ENCODE data around the gene ADGB. TPM values are rescaled to one million over a fixed set of nuclear protein-coding genes. Genes with fewer than 3 reads are reported as not detected.
"Not testable (repeated sequence)": the region's sequence is repeated elsewhere in the genome, so short reads cannot be mapped to it uniquely, and the experiment has no call there.

ADGB gene
- total RNA-seq, 1 donor from 2014 or later: not detected

GRCh38 chr6:146850238-146850896, 251.6 kb downstream of the ADGB start:
- no peak for DNase-seq (ENCODE audit: extremely low spot score, unreplicated experiment)
- peaks cover 10% of the 10 kb centered on the region for H3K9me3 Mint-ChIP-seq (ENCODE audit: unreplicated experiment)
- TF ChIP-seq, protein P1, sequence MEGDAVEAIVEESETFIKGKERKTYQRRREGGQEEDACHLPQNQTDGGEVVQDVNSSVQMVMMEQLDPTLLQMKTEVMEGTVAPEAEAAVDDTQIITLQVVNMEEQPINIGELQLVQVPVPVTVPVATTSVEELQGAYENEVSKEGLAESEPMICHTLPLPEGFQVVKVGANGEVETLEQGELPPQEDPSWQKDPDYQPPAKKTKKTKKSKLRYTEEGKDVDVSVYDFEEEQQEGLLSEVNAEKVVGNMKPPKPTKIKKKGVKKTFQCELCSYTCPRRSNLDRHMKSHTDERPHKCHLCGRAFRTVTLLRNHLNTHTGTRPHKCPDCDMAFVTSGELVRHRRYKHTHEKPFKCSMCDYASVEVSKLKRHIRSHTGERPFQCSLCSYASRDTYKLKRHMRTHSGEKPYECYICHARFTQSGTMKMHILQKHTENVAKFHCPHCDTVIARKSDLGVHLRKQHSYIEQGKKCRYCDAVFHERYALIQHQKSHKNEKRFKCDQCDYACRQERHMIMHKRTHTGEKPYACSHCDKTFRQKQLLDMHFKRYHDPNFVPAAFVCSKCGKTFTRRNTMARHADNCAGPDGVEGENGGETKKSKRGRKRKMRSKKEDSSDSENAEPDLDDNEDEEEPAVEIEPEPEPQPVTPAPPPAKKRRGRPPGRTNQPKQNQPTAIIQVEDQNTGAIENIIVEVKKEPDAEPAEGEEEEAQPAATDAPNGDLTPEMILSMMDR (IDR thresholded peaks at IDR 0.05): no peak
- no peaks in the 10 kb centered on the region for H3K36me3 Mint-ChIP-seq (ENCODE audit: unreplicated experiment)
- H3K4me1 Mint-ChIP-seq (ENCODE audit: unreplicated experiment): peaks cover 27% of the 10 kb centered on the region
- H3K27me3 Mint-ChIP-seq (ENCODE audit: unreplicated experiment): no peaks in the 10 kb centered on the region
- no peak overlapping the region for H3K4me3 Mint-ChIP-seq (ENCODE audit: unreplicated experiment)
- no peak overlapping the region for H3K27ac Mint-ChIP-seq (ENCODE audit: unreplicated experiment)

DNA sequence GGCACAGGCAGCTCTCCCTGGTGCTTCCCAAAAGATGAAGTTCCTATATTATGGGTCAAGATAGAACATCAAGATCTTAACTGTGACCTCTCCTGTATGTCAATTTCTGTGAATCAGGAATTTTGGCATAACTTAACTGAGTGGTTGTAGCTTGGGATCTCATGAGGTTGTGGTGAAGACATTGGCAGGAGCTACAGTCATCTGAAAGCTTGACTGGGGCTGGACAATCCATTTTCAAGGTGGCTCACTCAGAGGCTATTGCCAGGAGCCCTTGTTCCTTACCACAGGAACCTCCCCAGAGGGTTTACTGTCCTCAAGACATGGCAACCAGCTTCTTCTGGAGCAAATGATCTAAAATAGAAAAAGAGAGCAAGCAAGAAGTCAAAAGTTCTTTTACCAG, 252.2 kb downstream of the ADGB start:
- H3K9me3 Mint-ChIP-seq (ENCODE audit: unreplicated experiment): peaks cover 5% of the 10 kb centered on the region
- no peaks in the 10 kb centered on the region for H3K36me3 Mint-ChIP-seq (ENCODE audit: unreplicated experiment)
- H3K27ac Mint-ChIP-seq (ENCODE audit: unreplicated experiment): no peak overlapping the region
- H3K27me3 Mint-ChIP-seq (ENCODE audit: unreplicated experiment): no peaks in the 10 kb centered on the region
- TF ChIP-seq, protein P1 (IDR thresholded peaks at IDR 0.05): no peak
- DNase-seq (ENCODE audit: extremely low spot score, unreplicated experiment): no peak
- no peak overlapping the region for H3K4me3 Mint-ChIP-seq (ENCODE audit: unreplicated experiment)
- peaks cover 27% of the 10 kb centered on the region for H3K4me1 Mint-ChIP-seq (ENCODE audit: unreplicated experiment)

DNA sequence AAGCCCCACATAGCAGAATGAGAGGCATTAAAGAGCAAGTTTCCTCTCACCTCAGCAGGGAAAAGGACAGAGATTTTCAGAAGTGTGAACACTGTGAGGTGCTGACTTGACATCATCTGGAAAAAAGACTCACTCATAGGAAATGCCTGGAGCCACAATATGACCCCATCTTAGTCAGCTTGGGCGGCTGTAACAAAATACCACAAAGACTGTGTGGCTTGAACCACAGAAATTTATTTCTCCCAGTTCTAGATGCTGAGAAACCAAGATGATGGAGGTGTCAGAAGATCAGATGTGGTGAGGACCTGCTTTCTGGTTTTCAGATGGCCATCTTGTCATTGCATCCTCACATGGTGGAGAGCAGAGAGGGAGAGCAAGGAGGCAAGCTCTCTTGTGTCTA, 253.1 kb downstream of the ADGB start:
- H3K4me3 Mint-ChIP-seq (ENCODE audit: unreplicated experiment): no peak overlapping the region
- H3K27ac Mint-ChIP-seq (ENCODE audit: unreplicated experiment): peak overlapping the region; percentile 11
- H3K9me3 Mint-ChIP-seq (ENCODE audit: unreplicated experiment): peaks cover 5% of the 10 kb centered on the region
- TF ChIP-seq, protein P1 (IDR thresholded peaks at IDR 0.05): no peak
- DNase-seq (ENCODE audit: extremely low spot score, unreplicated experiment): no peak
- H3K27me3 Mint-ChIP-seq (ENCODE audit: unreplicated experiment): no peaks in the 10 kb centered on the region
- peaks cover 27% of the 10 kb centered on the region for H3K4me1 Mint-ChIP-seq (ENCODE audit: unreplicated experiment)
- H3K36me3 Mint-ChIP-seq (ENCODE audit: unreplicated experiment): no peaks in the 10 kb centered on the region

DNA sequence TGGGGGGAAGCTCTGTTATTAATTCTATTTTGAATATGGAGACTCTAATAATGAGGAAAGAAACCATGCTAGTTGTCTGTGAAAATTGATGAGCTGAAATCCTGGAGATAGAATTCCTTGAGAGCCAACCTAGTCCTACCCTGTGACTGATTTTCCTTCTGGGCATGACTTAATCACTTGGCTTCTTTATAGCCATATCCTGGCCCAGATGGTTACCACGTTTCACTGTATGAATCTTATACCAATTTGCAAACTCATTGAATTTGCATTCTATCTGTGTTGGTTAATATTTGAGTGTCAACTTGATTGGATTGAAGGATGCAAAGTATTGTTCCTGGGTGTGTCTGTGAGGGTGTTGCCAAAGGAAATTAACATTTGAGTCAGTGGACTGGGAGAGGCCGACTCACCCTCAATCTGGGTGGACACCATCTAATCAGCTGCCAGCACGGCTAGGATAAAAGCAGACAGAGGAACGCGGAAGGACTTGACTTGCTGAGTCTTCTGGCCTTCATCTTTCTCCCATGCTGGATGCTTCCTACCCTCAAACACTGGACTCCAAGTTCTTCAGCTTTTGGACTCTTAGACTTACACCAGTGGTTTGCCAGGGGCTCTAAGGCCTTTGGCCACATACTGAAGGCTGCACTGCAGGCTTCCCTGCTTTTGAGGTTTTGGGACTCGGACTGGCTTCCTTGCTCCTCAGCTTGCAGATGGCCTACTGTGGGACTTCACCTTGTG, 255.9 kb downstream of the ADGB start:
- not testable (repeated sequence) for DNase-seq (ENCODE audit: extremely low spot score, unreplicated experiment); H3K27me3 Mint-ChIP-seq (ENCODE audit: unreplicated experiment); H3K27ac Mint-ChIP-seq (ENCODE audit: unreplicated experiment); H3K36me3 Mint-ChIP-seq (ENCODE audit: unreplicated experiment); H3K9me3 Mint-ChIP-seq (ENCODE audit: unreplicated experiment); H3K4me3 Mint-ChIP-seq (ENCODE audit: unreplicated experiment)
- H3K4me1 Mint-ChIP-seq (ENCODE audit: unreplicated experiment): peaks cover 31% of the 10 kb centered on the region

DNA sequence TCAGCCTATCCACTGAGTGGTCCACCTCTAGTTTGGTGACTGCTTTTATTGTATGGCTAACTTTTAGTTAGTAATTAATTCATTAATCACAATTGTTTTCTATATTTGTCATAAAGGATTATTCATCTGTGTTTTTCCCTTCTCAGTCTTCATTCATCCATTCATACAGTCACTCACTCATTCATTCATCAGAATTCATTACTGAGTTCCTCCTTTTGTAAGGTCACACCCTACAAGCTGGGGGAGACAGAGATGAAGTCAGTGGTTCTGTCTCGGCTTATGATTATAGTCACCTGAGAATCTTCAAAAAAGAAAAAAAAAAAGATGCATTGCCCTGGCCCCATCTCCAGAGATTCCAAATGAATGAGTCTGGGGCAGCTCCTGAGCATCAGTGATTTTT, 257.1 kb downstream of the ADGB start:
- TF ChIP-seq, protein P1 (IDR thresholded peaks at IDR 0.05): no peak
- Mint-ChIP-seq H3K27ac (ENCODE audit: unreplicated experiment) (no peak overlapping the region), H3K36me3 (ENCODE audit: unreplicated experiment) (no peaks in the 10 kb centered on the region), H3K4me3 (ENCODE audit: unreplicated experiment) (no peak overlapping the region), H3K27me3 (ENCODE audit: unreplicated experiment) (no peaks in the 10 kb centered on the region), H3K9me3 (ENCODE audit: unreplicated experiment) (peaks cover 2% of the 10 kb centered on the region), H3K4me1 (ENCODE audit: unreplicated experiment) (peaks cover 23% of the 10 kb centered on the region)
- no peak for DNase-seq (ENCODE audit: extremely low spot score, unreplicated experiment)

Measured in osteocyte (in vitro differentiated cells).